CD4-positive, alpha-beta T cell treated with Interleukin-1 beta for 1 hour (primary cell): ENCODE results near the gene VWA5B1.
"Not testable (repeated sequence)": the region's sequence is repeated elsewhere in the genome, so short reads cannot be mapped to it uniquely, and the experiment has no call there.

Source experiments
- DNase-seq, 2 donors: peaks; one replicate each; pipeline ENCODE4 v3.0.0-alpha.2; 2020 to 2022

Gene VWA5B1

GRCh38 chr1:20290624-20291597 lies at the start of gene VWA5B1:
TSS of gene VWA5B1 (plus strand) at chr1:20290875. CDS start at chr1:20310602, 19,727 bp downstream.
- DNase-seq, result no peak

GRCh38 chr1:20242890-20243479 lies 47.7 kb upstream of the VWA5B1 start:
- no peak for DNase-seq

DNA sequence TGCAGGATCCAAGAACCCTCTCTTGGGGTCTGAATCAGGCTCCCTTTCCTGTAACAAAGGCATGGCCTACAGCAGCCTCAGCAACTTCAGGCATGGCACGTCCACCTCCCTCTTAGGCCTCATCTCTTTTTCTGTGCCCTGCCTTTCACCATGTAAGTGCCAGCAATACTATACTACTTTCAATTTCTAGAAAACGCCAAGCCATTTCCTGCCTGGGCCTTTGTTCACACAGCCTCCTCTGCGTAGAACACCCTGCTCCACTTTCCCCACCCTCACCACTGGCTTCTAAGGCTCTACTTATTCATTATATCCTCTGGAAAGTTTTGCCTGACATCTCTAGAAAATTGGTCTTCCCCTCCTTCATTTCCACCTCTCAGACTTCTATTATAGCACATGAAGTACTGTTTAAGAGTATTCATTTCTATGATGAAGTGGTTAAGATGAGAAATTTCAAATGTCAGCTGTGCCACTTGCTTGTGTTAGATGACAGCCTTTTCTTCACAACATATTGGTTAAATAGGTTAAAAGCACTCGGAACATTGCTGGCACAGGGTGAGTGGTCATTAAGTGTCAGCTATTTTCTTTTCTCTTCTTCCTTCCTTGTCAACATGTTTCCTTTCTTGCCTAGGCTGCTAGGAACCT lies 41.6 kb upstream of the VWA5B1 start:
- peak in 1 of 2 donors; percentile 24 for DNase-seq

DNA sequence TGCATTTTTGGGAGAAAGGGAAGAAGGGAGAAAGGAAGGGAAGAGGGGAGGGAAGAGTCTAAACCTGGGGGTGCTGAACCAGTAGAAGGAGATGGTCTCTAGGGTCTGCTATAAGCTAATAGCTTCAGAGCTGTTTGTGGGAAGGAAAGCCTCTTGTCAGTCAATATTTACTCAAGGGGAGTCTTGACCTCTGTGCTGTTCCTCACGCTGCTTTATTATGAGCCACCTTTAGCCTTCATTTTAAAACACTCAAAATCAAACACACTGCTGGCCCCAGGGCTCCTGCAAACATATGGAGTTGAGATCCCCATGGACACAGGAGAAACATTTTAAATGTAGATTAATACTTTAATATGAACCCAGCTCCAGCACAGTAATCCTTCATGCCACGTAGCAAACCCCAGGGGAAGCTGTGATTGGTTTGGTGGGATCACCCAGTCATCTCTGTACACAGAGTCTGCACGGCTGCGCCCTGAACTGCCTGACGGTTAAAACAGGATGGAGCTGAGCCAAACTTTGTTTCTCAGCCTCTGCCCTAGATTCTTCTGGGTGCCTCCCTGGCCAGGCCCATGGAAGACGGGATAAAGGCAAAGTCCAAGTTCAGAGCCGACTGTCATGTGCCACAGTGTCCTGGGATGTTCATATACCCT lies 40.2 kb upstream of the VWA5B1 start:
- DNase-seq, result no peak

DNA sequence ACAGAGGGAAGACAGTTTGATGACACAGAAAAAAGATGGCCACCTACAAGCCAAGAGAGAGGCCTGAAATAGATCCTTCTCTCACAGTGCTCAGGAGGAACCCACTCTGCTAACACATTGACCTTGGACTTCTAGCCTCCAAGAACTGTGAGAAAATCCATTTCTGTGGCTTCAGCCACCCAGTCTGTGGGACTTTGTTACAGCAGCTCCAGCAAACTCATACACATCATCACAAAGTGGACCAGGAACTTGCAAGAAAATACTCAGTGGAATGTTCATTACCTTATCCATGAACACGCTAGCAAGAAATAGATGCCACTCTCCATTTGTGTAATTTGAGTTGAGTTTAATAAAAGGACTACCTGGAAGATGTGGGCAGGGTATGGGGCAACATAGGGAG lies 38.1 kb upstream of the VWA5B1 start:
- no peak for DNase-seq

DNA sequence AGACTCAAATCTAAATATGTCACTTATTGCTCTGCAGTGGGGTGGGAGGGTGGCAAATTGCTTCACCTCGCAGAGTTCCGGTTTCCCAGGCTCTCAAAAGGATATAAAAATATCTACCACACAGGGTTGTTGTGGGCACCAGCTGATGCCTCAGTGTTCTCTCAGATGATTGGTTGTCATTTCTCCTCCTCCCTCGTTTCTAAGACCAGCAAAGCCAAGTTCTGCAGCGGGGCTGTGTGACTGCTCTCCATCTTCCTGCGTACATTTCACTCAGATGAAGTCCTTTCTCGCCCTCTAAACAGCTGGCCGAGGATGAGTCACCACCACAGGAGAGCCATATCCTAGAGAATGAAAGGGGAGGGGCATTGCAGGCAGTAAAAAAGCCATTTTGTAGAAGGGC lies 35.0 kb upstream of the VWA5B1 start:
- DNase-seq, result peak in 1 of 2 donors; percentile 3

DNA sequence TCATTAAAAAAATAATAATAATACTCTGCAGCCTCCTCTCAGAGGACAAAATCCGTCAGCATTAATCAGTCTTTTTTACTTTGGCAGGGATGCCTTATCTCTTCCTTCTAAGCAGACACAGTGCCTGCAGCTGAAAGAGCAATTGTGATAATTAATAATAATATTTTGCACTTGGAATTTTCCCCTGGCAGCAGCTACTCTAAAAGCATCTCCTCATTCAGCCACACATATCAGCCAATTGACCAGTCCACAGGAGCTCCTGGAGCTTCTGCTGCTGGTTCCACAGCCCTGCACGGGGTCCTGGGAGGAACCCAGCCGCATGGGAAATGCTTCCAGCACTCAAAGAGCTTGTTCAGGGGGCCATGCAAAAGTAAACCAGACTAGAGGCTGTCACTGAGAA lies 31.0 kb upstream of the VWA5B1 start:
- no peak for DNase-seq

GRCh38 chr1:20261095-20261494 lies 29.6 kb upstream of the VWA5B1 start:
- no peak for DNase-seq

GRCh38 chr1:20262810-20263534 lies 27.7 kb upstream of the VWA5B1 start:
- no peak for DNase-seq

GRCh38 chr1:20265250-20265649 lies 25.4 kb upstream of the VWA5B1 start:
- no peak for DNase-seq

GRCh38 chr1:20266141-20266540 lies 24.5 kb upstream of the VWA5B1 start:
- DNase-seq, result no peak

- no peak for DNase-seq
Observed at GRCh38 chr1:20266642-20267041, 24.0 kb upstream of the VWA5B1 start.

- DNase-seq, result no peak
Observed at GRCh38 chr1:20271498-20272400, 18.9 kb upstream of the VWA5B1 start.

DNA sequence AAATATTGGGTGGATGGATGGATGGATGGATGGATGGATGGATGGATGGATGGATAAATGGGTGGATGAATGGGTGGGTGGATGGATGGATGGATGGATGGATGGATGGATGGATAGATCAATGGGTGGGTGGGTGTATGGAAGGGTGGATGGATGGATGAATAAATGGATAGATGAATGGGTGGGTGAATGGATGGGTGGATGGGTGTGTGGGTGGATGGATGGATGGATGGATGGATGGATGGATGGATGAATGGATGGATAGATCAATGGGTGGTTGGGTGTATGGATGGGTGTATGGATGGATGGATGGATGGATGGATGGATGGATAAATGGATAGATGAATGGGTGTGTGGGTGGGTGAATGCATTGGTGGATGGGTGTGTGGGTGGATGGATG lies 17.0 kb upstream of the VWA5B1 start:
- DNase-seq, result not testable (repeated sequence)

DNA sequence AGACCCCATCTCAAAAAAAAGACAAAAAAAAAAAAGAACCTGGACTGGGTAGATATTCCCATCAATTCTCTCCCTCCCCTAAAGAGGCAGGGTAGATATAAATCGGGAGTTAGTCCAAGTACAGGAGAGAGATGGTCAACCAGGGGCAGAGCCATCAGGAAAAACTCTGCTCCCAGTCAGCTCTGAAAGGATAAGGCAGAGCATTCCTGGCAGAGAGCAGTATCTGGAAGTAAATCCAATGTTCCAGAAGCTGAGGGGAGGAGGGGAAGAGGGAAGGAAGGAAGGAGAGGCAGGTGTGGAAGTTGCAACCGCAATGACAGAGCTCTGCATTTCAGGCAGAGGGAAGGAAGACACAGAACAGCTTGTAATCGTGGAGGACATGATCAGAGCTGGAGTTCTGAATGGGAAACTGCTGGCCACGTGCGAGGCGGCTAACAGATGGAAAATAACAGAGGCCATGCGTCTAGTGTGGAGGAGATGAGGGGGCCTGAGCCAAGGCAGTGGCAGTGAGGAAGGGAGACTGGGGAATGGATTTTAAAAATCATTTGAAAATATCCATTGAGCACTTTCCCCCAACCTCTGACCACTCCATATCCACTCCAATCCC lies 15.3 kb upstream of the VWA5B1 start:
- no peak for DNase-seq

- no peak for DNase-seq
Observed at GRCh38 chr1:20276485-20277159, 14.1 kb upstream of the VWA5B1 start.

DNA sequence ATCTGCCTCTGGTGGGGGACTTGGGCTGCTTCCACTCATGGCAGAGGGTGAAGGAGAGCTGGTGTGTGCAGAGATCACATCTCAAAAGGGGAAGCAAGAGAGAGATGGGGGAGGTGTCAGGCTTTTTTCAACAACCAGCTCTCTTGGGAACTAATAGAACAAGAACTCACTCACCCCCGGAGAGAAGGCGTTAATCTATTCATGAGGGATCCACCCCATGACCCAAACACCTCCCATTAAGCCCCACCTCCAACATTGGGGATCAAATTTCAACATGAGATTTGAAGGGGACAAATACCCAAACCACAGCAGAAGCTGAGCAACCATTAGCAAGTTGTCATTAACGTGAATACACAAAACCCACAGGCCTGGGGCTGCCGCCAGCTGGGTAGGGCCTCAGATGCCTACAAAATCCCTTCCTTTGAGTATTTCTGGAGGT lies 12.0 kb upstream of the VWA5B1 start:
- DNase-seq, result no peak

DNA sequence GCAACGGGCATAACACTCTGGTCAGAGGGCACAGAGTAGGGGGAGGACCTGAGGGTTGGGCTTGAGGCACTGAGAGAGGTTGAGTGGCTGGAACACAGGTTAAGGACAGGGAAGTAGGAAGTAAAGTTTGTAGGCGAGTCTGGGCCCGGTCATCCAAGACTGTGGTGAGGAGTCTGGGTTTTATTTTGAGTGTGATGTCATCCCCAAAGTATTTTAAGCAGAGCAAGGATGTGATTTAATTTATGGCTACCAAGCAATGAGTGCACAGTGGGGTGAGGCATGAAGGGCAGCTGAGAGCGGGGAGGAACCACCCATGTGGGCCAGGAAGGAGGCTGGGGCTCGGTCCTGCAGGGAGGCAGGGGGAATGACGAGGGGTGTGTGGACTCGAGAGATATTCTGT lies 11.2 kb upstream of the VWA5B1 start:
- no peak for DNase-seq

GRCh38 chr1:20280341-20280740 lies 10.3 kb upstream of the VWA5B1 start:
- DNase-seq, result no peak

DNA sequence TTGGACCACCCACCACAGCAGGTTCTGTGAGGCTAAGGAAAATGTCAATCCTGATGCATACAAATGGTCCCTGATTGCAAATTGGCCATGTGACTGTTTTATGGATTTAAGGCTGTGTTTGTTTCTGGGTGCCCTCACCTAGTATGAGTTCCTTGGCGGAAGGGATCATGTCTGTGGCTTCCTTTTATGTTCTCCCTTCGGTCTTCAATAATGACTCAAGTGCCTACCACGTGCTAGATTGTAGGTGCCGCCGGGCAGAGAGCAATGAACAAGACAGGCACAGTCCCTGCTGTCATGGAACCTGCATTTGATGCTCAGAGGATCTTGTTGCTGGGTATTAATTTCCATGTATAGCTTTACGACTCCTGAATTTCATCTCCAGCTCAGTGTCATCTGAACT lies 9.8 kb upstream of the VWA5B1 start:
- no peak for DNase-seq
